GM21717 (cell line): ENCODE measurements around the gene EFNA5.

Experiments used
- ATAC-seq: cut with Tn5 transposase; IDR thresholded peaks from one replicate; pipeline ENCODE4 v1.9.1; 2021; ENCODE audit warnings: mild to moderate bottlenecking, moderate library complexity; ENCODE audit not compliant: unreplicated experiment

The EFNA5 gene

DNA sequence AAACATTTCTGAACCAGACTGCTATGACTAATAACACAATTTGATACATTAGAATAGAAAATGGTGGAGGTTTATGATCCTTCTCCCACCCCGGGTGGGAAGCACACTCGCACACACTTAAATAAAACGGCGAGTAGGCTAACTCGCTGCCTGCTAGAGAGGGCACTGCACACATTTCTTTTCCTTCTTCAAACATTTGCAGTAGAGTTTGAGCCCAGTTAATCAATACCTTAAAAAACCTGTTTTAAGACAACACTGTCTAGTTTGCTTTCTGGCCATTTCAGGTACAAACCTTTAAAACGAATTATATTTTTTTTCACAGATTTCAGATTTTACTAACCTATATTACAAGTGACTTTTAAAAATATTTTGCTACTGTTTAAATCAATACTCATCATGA, 63.5 kb downstream of the EFNA5 start:
- ATAC-seq = no peak

DNA sequence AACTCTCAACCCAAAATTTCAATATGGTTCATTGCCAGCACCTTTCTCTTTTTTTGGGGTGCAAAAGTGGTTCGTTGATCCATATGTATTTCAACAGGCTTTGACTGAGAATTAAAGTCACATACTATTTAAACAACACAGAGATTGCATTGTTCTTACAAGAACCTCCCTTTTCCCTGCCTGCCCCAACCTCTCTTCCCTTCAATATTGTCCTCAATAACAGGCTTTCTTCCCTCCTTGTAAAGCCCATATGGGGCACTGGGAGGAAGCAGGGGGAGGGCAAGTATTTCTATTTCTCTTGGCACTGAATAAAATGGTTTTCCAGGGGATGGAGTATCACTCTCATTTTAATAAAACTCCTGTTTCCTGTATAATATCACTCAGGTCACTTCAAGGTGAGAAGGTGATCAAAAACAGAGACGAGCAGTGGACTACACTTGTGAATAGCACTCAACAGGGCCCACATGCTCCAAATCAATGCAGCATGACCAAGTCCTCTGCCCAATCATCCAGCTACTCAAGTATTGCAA, 65.1 kb downstream of the EFNA5 start:
- no peak for ATAC-seq

DNA sequence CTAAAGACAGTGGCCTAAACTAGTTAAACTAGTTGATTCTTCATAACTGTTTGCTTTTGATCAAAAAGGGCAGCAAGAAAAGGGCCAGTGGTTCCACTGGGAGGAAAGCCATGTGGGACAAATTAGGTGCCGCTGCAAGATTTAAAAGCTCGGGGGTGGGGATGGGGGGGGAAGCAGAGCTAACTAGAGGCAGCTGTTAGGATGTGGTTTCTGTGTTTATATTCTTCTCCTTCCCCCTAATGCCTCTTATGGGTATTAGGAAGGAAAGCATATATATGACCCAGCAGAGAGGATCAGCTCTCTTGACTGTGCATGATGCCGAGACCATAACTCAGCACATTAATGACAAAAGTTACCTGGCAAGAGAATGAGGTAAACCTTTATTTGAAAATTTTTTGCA, 65.7 kb downstream of the EFNA5 start:
- no peak for ATAC-seq

DNA sequence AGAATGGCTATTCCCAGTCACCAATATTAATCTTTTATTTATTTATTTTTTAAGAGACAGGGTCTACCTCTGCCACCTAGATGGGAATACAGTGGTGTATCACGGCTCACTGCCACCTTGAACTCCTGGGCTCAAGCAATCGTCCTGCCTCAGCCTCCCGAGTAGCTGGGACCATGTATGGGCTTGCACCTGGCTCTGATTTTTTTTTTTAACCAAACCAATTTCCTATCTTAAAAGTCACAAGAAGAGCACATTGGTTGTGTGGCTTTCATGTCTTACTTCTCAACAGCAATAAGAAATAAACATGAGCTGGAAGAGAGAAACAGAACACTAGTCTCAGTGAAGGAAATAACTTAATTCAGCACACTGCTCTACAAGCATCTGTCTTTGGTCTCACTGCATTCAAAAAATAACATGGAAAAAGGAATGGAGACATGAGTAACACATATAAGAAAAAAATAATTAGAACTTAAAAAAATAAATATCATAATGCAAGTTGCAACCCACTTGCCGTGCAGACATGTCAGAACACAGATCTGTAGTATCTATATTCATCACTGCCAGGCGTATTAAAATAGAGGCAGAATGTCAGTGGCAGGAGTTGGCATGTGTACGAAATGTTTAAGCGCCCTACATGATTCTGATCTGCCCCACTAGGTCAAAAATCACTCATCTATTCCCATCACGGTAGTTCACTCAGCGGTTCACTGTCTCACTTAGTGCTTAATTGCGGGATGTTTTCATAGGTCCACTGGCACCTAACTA, 66.4 kb downstream of the EFNA5 start:
- ATAC-seq = no peak

DNA sequence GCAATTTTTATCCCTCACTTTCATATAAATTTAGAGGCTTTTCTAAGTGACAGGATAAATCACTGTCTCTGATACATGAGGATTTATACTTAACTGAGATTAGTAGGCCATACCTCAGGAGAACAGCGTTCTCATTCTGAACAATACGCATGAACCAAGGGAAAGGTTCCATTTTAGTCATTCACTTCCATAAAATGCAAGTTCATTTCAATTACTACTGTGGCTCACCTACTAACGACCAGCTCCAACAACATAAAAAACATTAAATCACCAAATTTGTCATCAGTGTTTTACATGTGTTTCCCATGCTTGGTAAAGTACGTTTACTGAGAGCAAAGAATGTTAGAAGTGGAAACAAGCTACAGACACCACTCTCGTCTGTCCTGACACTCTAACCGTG, 67.4 kb downstream of the EFNA5 start:
- ATAC-seq = no peak

DNA sequence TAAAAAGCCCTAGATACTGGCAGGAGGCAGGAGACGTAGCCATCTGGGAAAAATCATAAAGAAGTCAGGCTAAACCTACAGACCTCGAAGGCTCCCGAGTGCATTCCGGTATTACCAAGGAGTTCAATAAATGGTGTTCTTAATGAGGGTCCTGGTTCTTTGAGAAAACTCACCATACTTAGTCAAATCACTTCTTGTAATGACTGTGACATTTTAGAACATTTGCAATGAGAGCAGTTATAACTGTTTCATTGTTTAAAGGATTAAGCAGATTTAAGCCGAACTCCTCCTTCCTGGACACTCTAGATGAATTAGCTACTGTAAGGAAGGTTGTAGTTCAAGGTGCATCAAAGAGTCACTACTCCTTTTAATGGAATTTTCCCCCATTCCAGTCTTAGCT, 67.8 kb downstream of the EFNA5 start:
- no peak for ATAC-seq

DNA sequence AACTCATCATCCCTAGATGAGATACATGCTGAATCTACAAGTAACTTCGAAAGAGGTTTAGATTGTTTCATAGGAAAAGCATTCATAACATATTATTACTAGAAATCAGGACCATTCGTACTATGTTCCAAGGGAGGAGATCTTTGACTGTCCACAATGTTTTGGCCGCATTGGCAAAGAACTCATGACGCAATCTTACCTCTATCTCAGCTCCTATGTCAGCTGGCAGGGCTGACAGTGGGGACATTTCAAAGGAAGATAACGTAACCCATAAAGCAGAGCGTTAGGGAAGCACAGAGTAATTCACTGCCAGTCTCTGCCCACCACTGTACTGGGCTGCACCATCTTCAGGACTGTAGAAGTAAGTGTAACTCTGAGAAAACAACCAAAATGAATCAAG, 69.7 kb downstream of the EFNA5 start:
- ATAC-seq = no peak

DNA sequence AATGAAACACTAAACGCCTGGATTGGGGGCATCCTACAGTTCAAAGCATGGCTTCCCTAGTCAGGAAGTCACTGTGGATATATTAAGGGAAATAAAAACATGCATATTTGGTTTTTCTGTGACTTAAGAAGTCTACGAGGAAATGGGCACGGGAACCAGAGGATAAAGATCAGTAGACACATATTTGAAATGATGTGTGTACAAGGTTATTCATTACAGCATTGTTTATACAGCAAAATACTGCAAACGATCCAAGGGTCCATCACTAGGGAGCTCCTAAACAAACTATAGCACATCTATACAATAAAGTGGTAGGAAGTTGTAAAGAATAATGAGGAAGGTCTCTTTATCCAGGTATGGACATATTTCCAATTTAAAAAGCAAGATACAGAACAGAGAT, 71.8 kb downstream of the EFNA5 start:
- ATAC-seq = no peak

DNA sequence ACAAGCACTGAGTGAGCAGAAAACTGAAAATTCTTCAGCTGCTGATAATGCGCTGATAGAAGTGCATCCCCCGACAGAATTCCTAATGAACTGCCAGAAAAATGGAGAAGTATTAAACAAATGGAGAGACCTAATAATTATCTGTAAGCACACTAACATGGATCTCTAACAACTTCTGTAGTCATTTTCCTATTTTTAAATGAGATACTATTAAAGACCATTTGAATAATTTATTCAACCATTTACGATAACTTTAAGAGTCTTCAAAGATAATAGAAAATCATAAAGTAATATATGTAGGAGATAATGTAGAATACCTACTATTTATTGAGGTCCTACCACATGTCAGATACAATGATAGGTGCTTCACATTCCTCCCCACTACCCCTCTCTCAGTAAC, 72.9 kb downstream of the EFNA5 start:
- ATAC-seq = no peak

DNA sequence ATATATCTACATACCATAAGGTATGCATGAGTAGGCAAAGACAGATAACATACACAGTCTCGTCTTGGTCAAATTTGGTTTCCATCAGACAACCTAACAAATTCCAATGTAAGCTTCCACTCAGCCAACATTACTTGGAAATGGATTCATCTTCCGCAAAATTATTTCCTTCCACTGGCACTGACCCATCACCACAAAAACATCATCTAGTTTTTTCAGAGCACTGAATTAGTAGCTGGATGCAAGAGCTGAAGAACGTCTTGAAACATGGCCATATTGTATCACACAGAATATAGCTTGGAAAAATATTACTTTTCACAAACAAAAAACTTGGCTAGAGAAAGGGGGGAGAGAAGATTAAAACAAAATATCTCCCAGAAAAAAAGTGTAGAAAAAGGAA, 73.5 kb downstream of the EFNA5 start:
- no peak for ATAC-seq

DNA sequence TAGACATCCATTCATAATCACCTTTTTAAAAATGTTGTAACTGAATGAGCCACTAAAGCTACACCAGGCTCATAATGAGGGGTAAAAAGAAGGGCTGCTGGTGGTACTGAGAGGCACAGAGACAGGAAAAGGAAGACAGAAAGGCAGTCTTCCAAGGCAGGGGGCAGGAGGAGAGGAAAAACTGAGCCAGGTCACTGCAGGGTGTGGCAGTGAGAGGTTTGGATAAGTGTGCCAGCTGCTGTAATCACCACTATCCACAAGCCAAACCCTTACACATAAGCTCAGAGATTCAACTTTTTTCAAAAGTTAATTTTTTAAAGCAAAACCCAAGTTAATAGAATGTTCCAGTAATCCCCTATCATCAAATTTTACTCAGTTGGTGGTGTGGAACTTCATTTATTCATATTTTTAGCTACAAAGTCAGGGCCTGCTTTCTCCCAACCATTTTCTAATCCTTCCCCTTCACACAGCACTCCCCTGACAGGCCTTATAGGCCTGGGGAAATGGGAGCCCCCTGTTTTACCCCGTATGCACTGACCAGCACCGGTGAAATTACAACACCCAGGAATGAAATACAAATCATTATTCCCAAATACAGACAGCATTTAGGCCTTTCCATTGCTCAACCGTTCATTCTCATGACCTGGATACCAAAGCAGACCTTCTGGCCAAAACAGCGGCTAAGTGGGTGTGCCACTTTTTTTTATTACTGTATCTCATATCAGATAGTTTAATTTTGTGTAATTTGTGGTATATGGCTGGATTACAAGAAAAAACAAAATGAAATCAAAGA, 76.3 kb downstream of the EFNA5 start:
- no peak for ATAC-seq

DNA sequence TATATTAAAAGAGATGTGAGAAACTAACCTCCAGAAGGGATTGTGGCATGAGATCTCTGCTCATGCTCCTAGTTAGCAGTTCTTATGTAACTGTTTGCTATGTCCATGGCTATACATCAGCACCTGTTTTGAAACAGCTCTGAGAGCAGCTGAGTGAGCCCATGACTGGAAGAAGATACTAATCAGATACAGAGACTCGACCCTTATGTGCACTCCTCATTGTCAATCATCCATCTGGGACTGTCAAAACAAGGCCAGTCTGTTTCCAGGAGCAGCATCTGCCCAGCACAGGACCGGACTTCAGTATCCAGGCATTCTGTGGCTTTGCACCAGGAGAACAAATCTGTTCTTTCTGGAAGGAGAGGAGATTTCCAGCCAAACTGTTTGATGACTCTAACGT, 77.7 kb downstream of the EFNA5 start:
- no peak for ATAC-seq

DNA sequence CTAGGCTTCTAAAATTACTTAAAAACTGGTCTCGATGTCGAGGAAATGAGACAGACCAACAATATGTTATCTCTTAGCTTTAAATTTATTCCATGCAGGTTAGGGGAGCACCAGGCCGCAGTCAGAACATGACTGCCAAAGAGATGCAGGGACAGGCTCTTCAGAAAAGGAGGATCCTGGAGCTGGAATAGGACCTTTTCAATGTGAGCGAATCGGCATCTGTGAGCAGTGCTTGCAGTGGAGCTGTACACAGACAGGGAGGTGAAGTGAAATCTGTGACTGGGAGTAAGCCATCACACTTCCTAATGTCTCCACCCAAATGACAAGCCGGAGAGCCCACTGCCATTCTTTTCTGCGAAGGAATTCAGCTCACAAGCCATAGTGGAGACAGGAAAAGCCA, 78.2 kb downstream of the EFNA5 start:
- no peak for ATAC-seq

DNA sequence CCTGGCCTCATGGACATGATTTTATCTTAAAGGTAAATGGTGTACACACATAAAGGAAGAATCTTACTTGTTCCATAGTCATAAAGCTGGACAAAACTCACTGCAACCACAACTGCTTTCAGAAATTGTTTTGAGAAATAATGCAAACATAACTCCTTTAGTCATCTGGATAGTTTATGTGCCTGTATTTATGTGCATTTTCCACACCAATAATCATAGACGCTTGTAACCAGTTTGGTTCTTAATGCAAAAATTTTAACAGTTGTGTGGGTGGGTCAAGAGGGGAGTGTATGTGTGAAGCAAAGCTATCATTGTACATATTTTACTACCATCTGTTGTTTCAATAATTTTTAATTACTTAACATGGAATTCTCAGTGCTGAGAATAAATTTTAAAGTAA, 80.1 kb downstream of the EFNA5 start:
- no peak for ATAC-seq

DNA sequence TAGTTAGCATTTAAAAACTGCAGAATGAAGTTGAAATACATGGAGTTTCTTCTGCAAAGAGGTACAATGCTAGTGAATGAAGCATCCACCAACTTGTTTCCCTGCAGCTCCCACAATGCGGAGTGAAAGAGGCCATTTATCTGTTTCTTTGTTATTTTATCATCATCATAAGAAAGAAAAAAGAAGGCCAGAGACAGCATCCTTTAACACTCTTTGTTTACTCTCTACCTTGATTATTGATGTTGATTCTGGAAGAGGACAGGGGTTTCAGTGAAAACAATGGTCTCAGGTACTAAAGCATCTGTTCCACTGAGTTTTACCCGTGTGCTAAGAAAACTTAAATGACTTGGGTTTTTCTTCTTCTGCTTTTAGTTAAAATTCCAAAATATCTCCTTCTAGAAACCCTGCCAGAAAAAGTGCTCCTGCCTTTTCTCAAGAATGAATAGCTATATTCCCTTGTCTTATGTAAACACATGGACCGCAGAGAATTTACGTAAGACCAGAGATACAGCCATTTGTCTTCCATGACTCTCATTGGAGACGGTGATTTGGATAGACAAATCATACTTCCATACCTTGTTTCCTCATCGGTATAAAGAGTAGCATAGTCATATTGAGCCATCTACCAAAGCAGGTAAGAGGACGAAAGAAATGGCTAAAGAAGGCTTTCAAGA, 81.1 kb downstream of the EFNA5 start:
- ATAC-seq = no peak

DNA sequence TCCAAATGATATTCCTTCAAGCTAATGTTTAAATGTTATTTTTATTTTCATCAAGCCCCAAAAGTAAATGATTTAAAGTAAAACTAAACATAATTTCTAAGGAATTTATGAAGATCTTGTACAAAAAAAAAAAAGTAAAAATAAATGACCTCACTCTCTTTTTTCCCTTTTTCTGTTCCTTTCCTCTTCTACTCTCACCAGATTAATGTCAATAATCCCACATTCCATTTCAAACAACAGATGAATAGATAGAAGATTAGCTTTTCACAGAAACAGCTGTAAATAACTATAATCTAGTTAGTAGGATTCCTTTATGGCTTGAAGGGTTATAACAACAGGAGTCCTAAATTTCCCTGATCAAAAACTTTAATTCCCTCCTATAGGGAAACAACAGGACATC, 88.1 kb downstream of the EFNA5 start:
- no peak for ATAC-seq

DNA sequence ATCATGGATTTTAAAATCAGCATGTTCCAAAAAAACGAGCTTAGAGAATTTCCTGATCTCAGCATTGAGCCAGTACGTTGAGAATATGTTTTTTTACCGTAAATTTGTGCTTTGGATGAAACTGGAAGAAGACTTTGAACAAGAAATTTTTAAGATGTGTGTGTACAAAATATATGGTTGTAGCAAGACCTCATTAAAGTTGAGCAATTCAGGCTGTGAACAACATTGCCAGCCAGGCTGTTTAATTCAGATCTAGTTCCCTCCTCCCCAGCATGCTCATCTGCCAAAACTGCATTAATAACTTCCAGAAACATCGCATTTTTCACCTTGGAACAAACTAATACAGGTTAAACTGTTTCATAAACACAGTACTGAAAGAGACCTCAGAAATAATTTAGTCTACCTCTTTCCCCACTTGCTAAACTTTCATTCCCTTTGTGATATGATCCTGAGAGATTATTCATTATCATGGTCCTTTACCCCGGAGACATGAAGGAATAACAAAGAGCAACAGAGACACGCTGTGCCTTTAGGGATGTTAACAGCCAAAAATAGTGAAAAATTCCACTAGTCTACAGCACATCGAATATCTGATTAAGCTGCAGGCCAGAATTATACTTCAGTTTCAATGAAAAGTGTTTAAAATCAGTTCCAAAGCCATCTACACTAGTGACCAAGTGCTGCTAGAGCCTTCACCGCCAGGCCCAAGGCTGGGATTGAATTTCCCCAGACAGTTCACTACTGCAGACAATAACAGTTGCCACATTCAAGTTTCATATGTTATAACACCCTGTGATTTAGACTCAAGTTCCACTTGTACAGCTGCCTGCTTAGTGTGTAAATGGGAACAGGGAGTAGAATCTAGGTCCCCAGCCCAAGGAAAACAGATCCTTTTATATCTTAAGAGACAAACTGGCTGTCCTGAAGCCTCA, 89.6 kb downstream of the EFNA5 start:
- no peak for ATAC-seq

DNA sequence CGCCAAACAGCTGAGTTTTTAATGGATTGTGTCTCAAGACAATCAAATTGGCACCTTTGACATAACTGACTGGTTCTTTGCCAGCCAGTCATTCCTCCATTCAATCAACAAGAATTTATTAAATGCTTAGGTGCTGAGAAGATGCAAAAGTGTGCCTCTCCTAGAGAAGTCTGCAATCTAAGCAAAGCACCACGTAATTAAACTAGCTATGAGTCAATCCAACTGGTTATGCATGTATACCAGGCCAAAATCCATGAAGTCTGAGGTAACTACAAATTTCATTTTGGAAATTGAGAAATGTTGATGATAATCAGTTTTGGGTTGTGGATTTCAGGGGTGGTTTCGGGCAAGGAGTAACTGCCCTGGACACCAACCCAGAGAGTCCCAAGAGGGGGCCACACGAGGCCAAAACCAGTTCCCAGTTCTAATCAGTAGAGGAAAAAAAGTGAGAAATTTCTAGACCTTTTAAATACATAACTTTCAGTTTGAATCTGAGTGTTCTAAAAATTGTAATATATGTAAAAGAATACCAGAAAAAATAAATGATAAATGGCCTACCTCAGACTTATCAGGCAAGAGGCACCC, 92.6 kb downstream of the EFNA5 start:
- ATAC-seq = no peak

DNA sequence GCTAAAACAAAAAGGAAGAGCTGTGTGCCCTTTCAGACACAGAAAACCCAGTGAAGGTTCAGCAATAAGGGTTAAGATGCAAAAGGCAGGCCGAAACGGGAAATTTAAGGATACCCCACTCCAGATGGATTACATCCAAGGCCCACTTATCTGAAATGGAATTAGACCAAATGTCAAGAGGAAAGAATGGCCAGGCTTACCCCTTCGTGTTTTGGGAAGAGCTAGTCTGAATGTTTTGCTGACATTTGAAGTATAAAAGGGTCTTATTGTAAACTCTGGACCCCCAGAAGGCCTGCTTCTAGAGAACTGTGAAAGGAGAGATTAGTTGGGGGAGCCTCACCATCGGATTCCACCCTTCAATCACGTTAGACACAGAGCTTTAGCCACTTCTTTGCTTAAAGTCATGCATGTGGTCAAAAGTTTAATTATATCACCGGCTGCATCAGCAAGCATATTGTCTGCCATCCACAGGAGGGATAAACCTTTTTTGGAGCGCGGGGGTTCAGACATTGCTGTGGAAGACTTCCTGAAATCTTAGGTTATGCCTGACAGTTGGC, 93.3 kb downstream of the EFNA5 start:
- no peak for ATAC-seq
